Measurements from ENCODE around the gene NTN5. TPM values are rescaled to one million over a fixed set of nuclear protein-coding genes. Genes with fewer than 3 reads are reported as not detected.

The NTN5 gene
- total and polyA plus RNA-seq, 2 of the 4 experiments (the other 2 are of a cell fraction), result 0.19 TPM; not detected in 1

- Histone ChIP-seq H2AFZ (replicated peaks; ENCODE audit: low read length, poor library complexity) (peak overlapping the region; percentile 68), H4K5ac (ENCODE audit: low read depth, low read length) (no peak overlapping the region), H2AK9ac (replicated peaks; ENCODE audit: low read depth, low read length, poor library complexity) (no peak overlapping the region), H3K14ac (replicated peaks; ENCODE audit: low read depth, low read length) (no peak overlapping the region), H2BK5ac (ENCODE audit: low read depth, low read length, poor library complexity, severe bottlenecking) (no peak overlapping the region), H3K4ac (ENCODE audit: low read depth, low read length) (no peak overlapping the region), H3K27me3 (ENCODE audit: control insufficient read depth, insufficient read depth, low read length) (no peaks in the 10 kb centered on the region), H3K9me3 (ENCODE audit: control insufficient read depth, insufficient read depth, low read length) (no peaks in the 10 kb centered on the region), H2BK120ac (ENCODE audit: low read depth, low read length) (no peak overlapping the region), H3K9ac (ENCODE audit: low read depth, low read length) (no peak overlapping the region), H3K27ac (ENCODE audit: insufficient read depth, low read length) (no peak overlapping the region), H4K8ac (ENCODE audit: low read depth in 2 of 2, low read length in 2 of 2) (no peak overlapping the region), H3K79me1 (ENCODE audit: low read depth in 1 of 2, low read length in 2 of 2) (peaks cover 0 to 9% of the 10 kb centered on the region in 2 experiments; a peak in 2 of 4 replicates), H3K23ac (ENCODE audit: low read depth, low read length) (no peak overlapping the region), H2BK20ac (ENCODE audit: low read depth, low read length) (no peak overlapping the region), H3K36me3 (ENCODE audit: control insufficient read depth, insufficient read depth, low read length) (no peaks in the 10 kb centered on the region), H3K9me1 (ENCODE audit: insufficient read depth, low read length) (peaks cover 10% of the 10 kb centered on the region), H4K91ac (ENCODE audit: insufficient read depth, low read depth, low read length) (no peak overlapping the region), H3K56ac (ENCODE audit: extremely low read depth, insufficient read depth, low read length) (no peak overlapping the region), H3K4me3 (ENCODE audit: insufficient read depth, low read depth, low read length) (no peak overlapping the region), H2AK5ac (ENCODE audit: low read depth, low read length) (peak overlapping the region; percentile 73; the same call in 1 of the 2 replicates), H3K4me2 (ENCODE audit: low read depth, low read length) (no peak overlapping the region), H3K4me1 (ENCODE audit: control insufficient read depth, insufficient read depth, low read length) (peaks cover 9% of the 10 kb centered on the region), H3K18ac (ENCODE audit: low read depth, low read length) (no peak overlapping the region), H2BK15ac (ENCODE audit: low read depth, low read length) (no peak overlapping the region), H4K20me1 (ENCODE audit: insufficient read depth, low read length) (peaks cover 4% of the 10 kb centered on the region; the same call in 1 of the 2 replicates)
- no TSS peak for BruUV-seq (replicated peaks)
- TF ChIP-seq MAFK (IDR thresholded peaks at IDR 0.05; ENCODE audit: low read depth, low read length) (no peak), MXI1 (IDR thresholded peaks at IDR 0.05; ENCODE audit: borderline replicate concordance, low read depth, low read length) (no peak), USF2 (IDR thresholded peaks at IDR 0.05; ENCODE audit: low read depth, low read length) (no peak), CTCF (conservative IDR thresholded peaks at IDR 0.05; ENCODE audit: low read depth, low read length) (no peak), POLR2A (IDR thresholded peaks at IDR 0.05; ENCODE audit: low read depth, low read length) (no peak), MAZ (IDR thresholded peaks at IDR 0.05; ENCODE audit: borderline replicate concordance, low read depth, low read length) (no peak), SMC3 (IDR thresholded peaks at IDR 0.05; ENCODE audit: low read depth, low read length) (no peak), RCOR1 (IDR thresholded peaks at IDR 0.05; ENCODE audit: insufficient replicate concordance, low read length) (no peak), CEBPB (IDR thresholded peaks at IDR 0.05; ENCODE audit: low read depth, low read length) (no peak), FOS (IDR thresholded peaks at IDR 0.05; ENCODE audit: low read depth, low read length) (no peak)
- TF ChIP-seq, protein P1, sequence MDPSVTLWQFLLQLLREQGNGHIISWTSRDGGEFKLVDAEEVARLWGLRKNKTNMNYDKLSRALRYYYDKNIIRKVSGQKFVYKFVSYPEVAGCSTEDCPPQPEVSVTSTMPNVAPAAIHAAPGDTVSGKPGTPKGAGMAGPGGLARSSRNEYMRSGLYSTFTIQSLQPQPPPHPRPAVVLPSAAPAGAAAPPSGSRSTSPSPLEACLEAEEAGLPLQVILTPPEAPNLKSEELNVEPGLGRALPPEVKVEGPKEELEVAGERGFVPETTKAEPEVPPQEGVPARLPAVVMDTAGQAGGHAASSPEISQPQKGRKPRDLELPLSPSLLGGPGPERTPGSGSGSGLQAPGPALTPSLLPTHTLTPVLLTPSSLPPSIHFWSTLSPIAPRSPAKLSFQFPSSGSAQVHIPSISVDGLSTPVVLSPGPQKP (IDR thresholded peaks at IDR 0.05; ENCODE audit: borderline replicate concordance, low read depth, low read length), result no peak
- ChIA-PET CTCF (no interaction called here), POLR2A (ENCODE audit: unreplicated experiment) (no interaction called here)
- dilution Hi-C loops (cut with HindIII; ENCODE audit: low sequenced_read_pairs, unreplicated experiment), result no loop called here
- intact Hi-C loops (cut with micrococcal nuclease), result loop anchor here (10.0 kb wide), 1 partner anchor 325 kb away; the partner anchor contains the start of gene FTL
- ATAC-seq (ENCODE audit: low read depth), result no peak
- no peak for DNase-seq
- 68% methylated on average over 10 of the region's 33 CpGs; no CpG with 5 or more reads in 1 of the 2 experiments for WGBS, 2 experiments (ENCODE audit: extremely low coverage in 2 of 2, insufficient read length in 1 of 2)
- in situ Hi-C loops (cut with MboI; ENCODE audit: low sequenced_read_pairs), result loop anchor here (10.0 kb wide), 2 partner anchors 195 to 325 kb away; partner anchors contain the start of genes FTL and HSD17B14
Measured at GRCh38 chr19:48639483-48640375, 33.1 kb downstream of the NTN5 start.

All from IMR-90 (cell line).